ENCODE data around the gene FOXO3.
A peak's percentile ranks its signal among the peaks of the same experiment; 100 is the strongest.

FOXO3 gene

GRCh38 chr6:108582618-108583017 is 21.9 kb downstream of the FOXO3 start:
- 0 out of 2 replicates have a peak, but pooled peaks cover 6% of the 10 kb centered on the region for H3K36me3 ChIP-seq (ENCODE audit: insufficient read depth, low read length)
- H3K27ac ChIP-seq: peak overlapping the region; percentile 94
- H3K4me3 ChIP-seq: no peak overlapping the region
- no peak for DNase-seq (ENCODE audit: low read depth, low spot score)
- no peak overlapping the region for H3K9ac ChIP-seq (ENCODE audit: insufficient read length)
- no peak for TF ChIP-seq POLR2AphosphoS5 (IDR thresholded peaks at IDR 0.05; ENCODE audit: borderline replicate concordance, low read depth, low read length)
- no peak for TF ChIP-seq FOXP2 (optimal IDR thresholded peaks at IDR 0.05; ENCODE audit: control extremely low read depth, extremely low read length, insufficient read depth)
- TF ChIP-seq EZH2 (IDR thresholded peaks at IDR 0.05): no peak
- H3K9me3 ChIP-seq (ENCODE audit: low read depth, low read length): no peaks in the 10 kb centered on the region

DNA sequence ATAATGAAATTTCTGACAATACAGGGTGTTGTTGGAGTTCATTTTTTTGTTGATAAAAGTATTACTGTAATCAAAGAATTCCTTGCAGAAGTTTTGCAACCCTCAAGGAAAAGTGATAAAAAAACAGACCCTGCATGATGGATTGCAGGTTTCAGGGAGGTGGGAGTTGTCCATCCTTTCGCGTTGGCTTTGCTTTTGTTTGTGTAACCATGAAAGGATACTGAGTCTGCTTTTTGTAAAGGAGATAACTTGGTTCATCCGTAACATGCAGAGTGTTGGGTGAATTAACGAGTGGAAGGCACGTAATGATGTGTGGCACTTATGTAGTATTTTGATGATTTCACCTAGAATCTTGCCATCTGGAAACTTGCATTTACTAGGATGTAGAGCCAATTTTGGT is 23.6 kb downstream of the FOXO3 start:
- Histone ChIP-seq H3K4me3 (no peak overlapping the region), H3K9ac (ENCODE audit: insufficient read length) (no peak overlapping the region), H3K36me3 (ENCODE audit: insufficient read depth, low read length) (no peaks in the 10 kb centered on the region), H3K27ac (no peak overlapping the region), H3K9me3 (ENCODE audit: low read depth, low read length) (no peaks in the 10 kb centered on the region)
- TF ChIP-seq EZH2 (IDR thresholded peaks at IDR 0.05) (no peak), POLR2AphosphoS5 (IDR thresholded peaks at IDR 0.05; ENCODE audit: borderline replicate concordance, low read depth, low read length) (no peak), FOXP2 (optimal IDR thresholded peaks at IDR 0.05; ENCODE audit: control extremely low read depth, extremely low read length, insufficient read depth) (no peak)
- DNase-seq (ENCODE audit: low read depth, low spot score): no peak

GRCh38 chr6:108585359-108585758 is 24.6 kb downstream of the FOXO3 start:
- Histone ChIP-seq H3K9ac (ENCODE audit: insufficient read length) (no peak overlapping the region), H3K4me3 (no peak overlapping the region), H3K36me3 (ENCODE audit: insufficient read depth, low read length) (no peaks in the 10 kb centered on the region), H3K9me3 (ENCODE audit: low read depth, low read length) (no peaks in the 10 kb centered on the region), H3K27ac (peak overlapping the region; percentile 68)
- no peak for DNase-seq (ENCODE audit: low read depth, low spot score)
- no peak for TF ChIP-seq POLR2AphosphoS5 (IDR thresholded peaks at IDR 0.05; ENCODE audit: borderline replicate concordance, low read depth, low read length)
- TF ChIP-seq EZH2 (IDR thresholded peaks at IDR 0.05): no peak
- no peak for TF ChIP-seq FOXP2 (optimal IDR thresholded peaks at IDR 0.05; ENCODE audit: control extremely low read depth, extremely low read length, insufficient read depth)

- no peak for DNase-seq (ENCODE audit: low read depth, low spot score)
- Histone ChIP-seq H3K36me3 (ENCODE audit: insufficient read depth, low read length) (no peaks in the 10 kb centered on the region), H3K27ac (peak overlapping the region; percentile 68), H3K4me3 (no peak overlapping the region), H3K9ac (ENCODE audit: insufficient read length) (no peak overlapping the region), H3K9me3 (ENCODE audit: low read depth, low read length) (no peaks in the 10 kb centered on the region)
- TF ChIP-seq POLR2AphosphoS5 (IDR thresholded peaks at IDR 0.05; ENCODE audit: borderline replicate concordance, low read depth, low read length): no peak
Observed at GRCh38 chr6:108585921-108586536, 25.3 kb downstream of the FOXO3 start.

GRCh38 chr6:108587258-108588059 is 26.7 kb downstream of the FOXO3 start:
- TF ChIP-seq POLR2AphosphoS5 (IDR thresholded peaks at IDR 0.05; ENCODE audit: borderline replicate concordance, low read depth, low read length) (no peak), EZH2 (IDR thresholded peaks at IDR 0.05) (no peak), FOXP2 (optimal IDR thresholded peaks at IDR 0.05; ENCODE audit: control extremely low read depth, extremely low read length, insufficient read depth) (no peak)
- Histone ChIP-seq H3K27ac (no peak overlapping the region; the same call in 1 of the 2 replicates), H3K9ac (ENCODE audit: insufficient read length) (no peak overlapping the region)

GRCh38 chr6:108588586-108588985 is 27.9 kb downstream of the FOXO3 start:
- peak overlapping the region; percentile 24 for H3K9ac ChIP-seq (ENCODE audit: insufficient read length)

More at GRCh38 chr6:108587258-108588059, 26.7 kb downstream of the FOXO3 start:
- DNase-seq (ENCODE audit: low read depth, low spot score): no peak
- H3K4me3 ChIP-seq: no peak overlapping the region
- no peaks in the 10 kb centered on the region for H3K36me3 ChIP-seq (ENCODE audit: insufficient read depth, low read length)
- no peaks in the 10 kb centered on the region for H3K9me3 ChIP-seq (ENCODE audit: low read depth, low read length)

GRCh38 chr6:108589244-108589791 is 28.6 kb downstream of the FOXO3 start:
- Histone ChIP-seq H3K27ac (peak overlapping the region; percentile 81), H3K4me3 (peak overlapping the region; percentile 38), H3K9ac (ENCODE audit: insufficient read length) (peak overlapping the region; percentile 24), H3K36me3 (ENCODE audit: insufficient read depth, low read length) (no peaks in the 10 kb centered on the region), H3K9me3 (ENCODE audit: low read depth, low read length) (no peaks in the 10 kb centered on the region)
- TF ChIP-seq EZH2 (IDR thresholded peaks at IDR 0.05) (no peak), FOXP2 (optimal IDR thresholded peaks at IDR 0.05; ENCODE audit: control extremely low read depth, extremely low read length, insufficient read depth) (no peak), POLR2AphosphoS5 (IDR thresholded peaks at IDR 0.05; ENCODE audit: borderline replicate concordance, low read depth, low read length) (no peak)
- DNase-seq (ENCODE audit: low read depth, low spot score): no peak

More at GRCh38 chr6:108588586-108588985, 27.9 kb downstream of the FOXO3 start:
- Histone ChIP-seq H3K9me3 (ENCODE audit: low read depth, low read length) (no peaks in the 10 kb centered on the region), H3K27ac (peak overlapping the region; percentile 81), H3K4me3 (no peak overlapping the region), H3K36me3 (ENCODE audit: insufficient read depth, low read length) (no peaks in the 10 kb centered on the region)
- DNase-seq (ENCODE audit: low read depth, low spot score): no peak
- TF ChIP-seq EZH2 (IDR thresholded peaks at IDR 0.05) (no peak), FOXP2 (optimal IDR thresholded peaks at IDR 0.05; ENCODE audit: control extremely low read depth, extremely low read length, insufficient read depth) (no peak), POLR2AphosphoS5 (IDR thresholded peaks at IDR 0.05; ENCODE audit: borderline replicate concordance, low read depth, low read length) (no peak)

DNA sequence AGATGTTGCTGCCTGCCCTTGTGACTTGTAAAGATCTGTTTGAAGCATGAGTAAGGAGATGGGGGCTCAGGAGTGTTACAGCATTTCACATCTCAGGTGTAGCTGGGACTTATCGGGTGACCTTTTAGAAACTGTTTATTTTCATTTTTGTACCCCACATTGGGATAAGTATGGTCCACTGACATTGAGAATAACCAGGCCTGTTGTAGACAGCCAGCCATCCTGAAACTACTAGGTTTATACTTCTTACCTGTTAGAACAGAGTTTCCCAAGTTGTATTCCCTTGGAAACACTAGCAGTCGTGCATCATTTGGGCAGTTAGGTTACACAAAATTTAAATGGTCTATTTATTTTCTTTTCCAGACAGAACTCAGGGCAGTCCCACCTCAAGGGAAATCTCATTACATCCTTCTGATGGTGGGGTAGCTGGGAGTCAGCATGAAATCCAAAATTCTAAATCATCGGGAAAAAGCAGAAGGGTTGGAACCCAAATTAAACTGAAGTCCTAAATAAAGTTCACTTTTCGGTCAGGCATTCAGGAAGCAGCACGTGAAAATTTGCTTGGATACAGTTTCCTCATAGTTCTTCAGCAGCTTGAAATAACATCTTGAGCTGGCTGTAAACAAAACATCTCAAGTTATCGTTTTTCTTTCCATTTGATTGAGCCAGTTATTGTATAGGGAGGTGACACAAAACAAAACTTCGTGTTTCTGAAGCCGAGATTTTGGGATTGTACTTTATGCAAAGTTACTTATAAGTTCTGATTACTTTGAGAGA is 30.5 kb downstream of the FOXO3 start:
- no peak for TF ChIP-seq FOXP2 (optimal IDR thresholded peaks at IDR 0.05; ENCODE audit: control extremely low read depth, extremely low read length, insufficient read depth)
- TF ChIP-seq POLR2AphosphoS5 (IDR thresholded peaks at IDR 0.05; ENCODE audit: borderline replicate concordance, low read depth, low read length): no peak
- TF ChIP-seq EZH2 (IDR thresholded peaks at IDR 0.05): no peak
- no peak for DNase-seq (ENCODE audit: low read depth, low spot score)
- H3K27ac ChIP-seq: peak overlapping the region; percentile 4; the same call in 1 of the 2 replicates
- no peak overlapping the region for H3K4me3 ChIP-seq
- no peaks in the 10 kb centered on the region for H3K36me3 ChIP-seq (ENCODE audit: insufficient read depth, low read length)
- H3K9ac ChIP-seq (ENCODE audit: insufficient read length): no peak overlapping the region
- H3K9me3 ChIP-seq (ENCODE audit: low read depth, low read length): no peaks in the 10 kb centered on the region
